Transverse colon (tissue), 3 donors: ENCODE results near the gene MAN2B1.
"Not testable (repeated sequence)": the region's sequence is repeated elsewhere in the genome, so short reads cannot be mapped to it uniquely, and the experiment has no call there.

Experiments used
- POLR2A ChIP-seq: fragments of 450-650 bp; IDR thresholded peaks from one replicate; pipeline ENCODE4 v1.6.1; 2016; ENCODE audit warnings: antibody characterized with exemption, mild to moderate bottlenecking, moderate library complexity
- TF ChIP-seq, protein P1 (sequence below), 5 experiments: fragments of 200-600 bp in 3 of 5; fragments of 450-650 bp in 2 of 5; sonication (generic) in 3 of 5; IDR thresholded peaks; 1 replicate in 2 of 5; 2 replicates in 3 of 5; pipeline ENCODE4 v1.5.1; 2016 to 2017; ENCODE audit warnings: antibody characterized with exemption in 5 of 5, inconsistent platforms in 3 of 5, mild to moderate bottlenecking in 2 of 5, moderate library complexity in 1 of 5

DNA sequence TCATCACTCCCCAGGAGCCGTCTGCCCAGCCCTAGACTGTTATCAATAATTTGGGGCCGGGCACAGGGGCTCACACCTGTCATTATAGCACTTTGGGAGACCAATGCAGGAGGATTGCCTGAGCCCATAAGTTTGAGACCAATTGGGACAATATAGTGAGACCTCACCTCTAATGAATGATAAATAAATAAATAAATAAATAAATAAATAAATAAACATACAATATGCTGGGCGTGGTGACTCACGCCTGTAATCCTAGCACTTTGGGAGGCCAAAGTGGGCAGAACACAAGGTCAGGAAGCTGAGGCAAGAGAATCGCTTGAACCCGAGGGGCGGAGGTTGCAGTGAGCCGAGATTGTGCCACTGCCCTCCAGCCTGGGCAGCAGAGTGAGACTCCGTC, 46.8 kb upstream of the MAN2B1 start:
- TF ChIP-seq POLR2A = not testable (repeated sequence)
- TF ChIP-seq, protein P1, sequence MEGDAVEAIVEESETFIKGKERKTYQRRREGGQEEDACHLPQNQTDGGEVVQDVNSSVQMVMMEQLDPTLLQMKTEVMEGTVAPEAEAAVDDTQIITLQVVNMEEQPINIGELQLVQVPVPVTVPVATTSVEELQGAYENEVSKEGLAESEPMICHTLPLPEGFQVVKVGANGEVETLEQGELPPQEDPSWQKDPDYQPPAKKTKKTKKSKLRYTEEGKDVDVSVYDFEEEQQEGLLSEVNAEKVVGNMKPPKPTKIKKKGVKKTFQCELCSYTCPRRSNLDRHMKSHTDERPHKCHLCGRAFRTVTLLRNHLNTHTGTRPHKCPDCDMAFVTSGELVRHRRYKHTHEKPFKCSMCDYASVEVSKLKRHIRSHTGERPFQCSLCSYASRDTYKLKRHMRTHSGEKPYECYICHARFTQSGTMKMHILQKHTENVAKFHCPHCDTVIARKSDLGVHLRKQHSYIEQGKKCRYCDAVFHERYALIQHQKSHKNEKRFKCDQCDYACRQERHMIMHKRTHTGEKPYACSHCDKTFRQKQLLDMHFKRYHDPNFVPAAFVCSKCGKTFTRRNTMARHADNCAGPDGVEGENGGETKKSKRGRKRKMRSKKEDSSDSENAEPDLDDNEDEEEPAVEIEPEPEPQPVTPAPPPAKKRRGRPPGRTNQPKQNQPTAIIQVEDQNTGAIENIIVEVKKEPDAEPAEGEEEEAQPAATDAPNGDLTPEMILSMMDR (IDR thresholded peaks at IDR 0.05) = not testable (repeated sequence)
